Keratinocyte (primary cell): Measurements from ENCODE around the gene CUX1.

Experiments
- EZH2 ChIP-seq: IDR thresholded peaks from one replicate; pipeline ENCODE4 v1.6.1; 2012; ENCODE audit warnings: inconsistent platforms, mild to moderate bottlenecking, low read length, moderate library complexity
- TF ChIP-seq, protein P1 (sequence below), 3 experiments: IDR thresholded peaks in 1 of 3; conservative IDR thresholded peaks in 1 of 3; optimal IDR thresholded peaks in 1 of 3; 2 replicates in 2 of 3; 3 replicates in 1 of 3; pipeline versions ENCODE3 to v1.5.1; 2011; ENCODE audit warnings: low read length in 3 of 3, mild to moderate bottlenecking in 3 of 3, moderate library complexity in 2 of 3, control low read depth in 1 of 3, inconsistent platforms in 1 of 3; ENCODE audit not compliant: insufficient read depth in 2 of 3; ENCODE audit errors: extremely low read depth in 1 of 3

DNA sequence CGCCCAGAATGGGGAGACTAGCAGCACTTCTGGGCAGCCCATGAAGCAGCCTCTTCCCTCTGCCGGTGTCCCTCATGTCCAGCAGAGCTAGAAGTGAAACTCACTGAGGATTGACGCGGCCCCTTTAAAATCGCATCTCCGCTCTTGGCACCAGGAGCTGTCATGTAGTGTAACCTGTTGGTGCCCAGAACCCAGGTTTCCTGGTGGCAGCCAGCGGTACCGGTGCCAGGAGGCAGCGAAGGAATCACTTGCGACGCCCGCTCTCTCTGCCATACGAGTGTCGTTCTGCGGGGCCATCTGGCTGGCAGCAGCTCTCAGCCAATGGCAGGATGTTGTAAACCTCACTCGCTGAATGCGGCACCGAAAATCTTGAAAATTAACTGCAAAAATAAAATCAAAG, 82.7 kb downstream of the CUX1 start:
- TF ChIP-seq, protein P1, sequence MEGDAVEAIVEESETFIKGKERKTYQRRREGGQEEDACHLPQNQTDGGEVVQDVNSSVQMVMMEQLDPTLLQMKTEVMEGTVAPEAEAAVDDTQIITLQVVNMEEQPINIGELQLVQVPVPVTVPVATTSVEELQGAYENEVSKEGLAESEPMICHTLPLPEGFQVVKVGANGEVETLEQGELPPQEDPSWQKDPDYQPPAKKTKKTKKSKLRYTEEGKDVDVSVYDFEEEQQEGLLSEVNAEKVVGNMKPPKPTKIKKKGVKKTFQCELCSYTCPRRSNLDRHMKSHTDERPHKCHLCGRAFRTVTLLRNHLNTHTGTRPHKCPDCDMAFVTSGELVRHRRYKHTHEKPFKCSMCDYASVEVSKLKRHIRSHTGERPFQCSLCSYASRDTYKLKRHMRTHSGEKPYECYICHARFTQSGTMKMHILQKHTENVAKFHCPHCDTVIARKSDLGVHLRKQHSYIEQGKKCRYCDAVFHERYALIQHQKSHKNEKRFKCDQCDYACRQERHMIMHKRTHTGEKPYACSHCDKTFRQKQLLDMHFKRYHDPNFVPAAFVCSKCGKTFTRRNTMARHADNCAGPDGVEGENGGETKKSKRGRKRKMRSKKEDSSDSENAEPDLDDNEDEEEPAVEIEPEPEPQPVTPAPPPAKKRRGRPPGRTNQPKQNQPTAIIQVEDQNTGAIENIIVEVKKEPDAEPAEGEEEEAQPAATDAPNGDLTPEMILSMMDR (optimal IDR thresholded peaks at IDR 0.05 in 1 of 3, IDR thresholded peaks at IDR 0.05 in 1 of 3, conservative IDR thresholded peaks at IDR 0.05 in 1 of 3; ENCODE audit: extremely low read depth in 1 of 3, insufficient read depth in 2 of 3, low read length in 3 of 3) = no peak
- no peak for TF ChIP-seq EZH2
